Fibroblast of lung (primary cell): ENCODE results near the gene IGFBP5. TPM values are rescaled to one million over a fixed set of nuclear protein-coding genes. Genes with fewer than 3 reads are reported as not detected.

ENCODE experiments used
- DNase-seq, 2 donors: peaks; one replicate each; pipeline versions ENCODE4 v3.0.0 to v3.0.0-alpha.2; 2010; ENCODE audit warnings: low read depth in 2 of 2
- H2AFZ ChIP-seq: 2 replicates; pipeline ENCODE4 v1.5.1; 2012; ENCODE audit warnings: low read length, control low read depth, inconsistent platforms
- H3K27ac ChIP-seq: 2 replicates; pipeline ENCODE4 v1.5.1; 2011; ENCODE audit warnings: low read length, control low read depth; ENCODE audit not compliant: insufficient read depth
- H3K27me3 ChIP-seq: 2 replicates; pipeline ENCODE4 v1.5.1; 2011; ENCODE audit warnings: mild to moderate bottlenecking, low read length; ENCODE audit not compliant: control insufficient read depth, insufficient read depth
- H3K36me3 ChIP-seq: 2 replicates; pipeline ENCODE4 v1.5.1; 2011; ENCODE audit warnings: low read length; ENCODE audit not compliant: control insufficient read depth, insufficient read depth
- H3K4me1 ChIP-seq: 2 replicates; pipeline ENCODE4 v1.5.1; 2011; ENCODE audit warnings: low read length; ENCODE audit not compliant: control insufficient read depth, insufficient read depth; ENCODE audit errors: extremely low read depth
- H3K4me2 ChIP-seq: 2 replicates; pipeline ENCODE4 v1.5.1; 2011; ENCODE audit warnings: low read length, control low read depth; ENCODE audit not compliant: insufficient read depth; ENCODE audit errors: extremely low read depth
- H3K4me3 ChIP-seq, 4 experiments: fragments of 200-600 bp in 1 of 4; sonication (generic) in 1 of 4; replicated peaks in 1 of 4; 2 replicates each; pipeline ENCODE4 v1.5.1; 2011 to 2016; ENCODE audit warnings: low read length in 4 of 4, low read depth in 3 of 4, mild to moderate bottlenecking in 3 of 4, control low read depth in 2 of 4, inconsistent platforms in 1 of 4, mixed read lengths in 1 of 4; ENCODE audit not compliant: insufficient read depth in 1 of 4; ENCODE audit errors: control extremely low read depth in 1 of 4
- H3K79me2 ChIP-seq: 2 replicates; pipeline ENCODE4 v1.5.1; 2012; ENCODE audit warnings: mild to moderate bottlenecking, low read length, inconsistent platforms; ENCODE audit not compliant: control insufficient read depth, insufficient read depth
- H3K9ac ChIP-seq: 2 replicates; pipeline ENCODE4 v1.5.1; 2011; ENCODE audit warnings: mild to moderate bottlenecking, low read length, control low read depth; ENCODE audit not compliant: insufficient read depth
- H3K9me3 ChIP-seq: 2 replicates; pipeline ENCODE4 v1.5.1; 2012; ENCODE audit warnings: low read depth, low read length; ENCODE audit not compliant: control insufficient read depth, insufficient read depth
- H4K20me1 ChIP-seq: 2 replicates; pipeline ENCODE4 v1.5.1; 2011; ENCODE audit warnings: low read length; ENCODE audit not compliant: control insufficient read depth, insufficient read depth; ENCODE audit errors: extremely low read depth
- CTCF ChIP-seq, 2 donors: IDR thresholded peaks in 1 of 2; conservative IDR thresholded peaks in 1 of 2; 1 replicate in 1 of 2; 2 replicates in 1 of 2; pipeline ENCODE4 v1.5.1; 2011 to 2012; ENCODE audit warnings: low read length in 2 of 2, control low read depth in 1 of 2, inconsistent platforms in 1 of 2, low read depth in 1 of 2, mild to moderate bottlenecking in 1 of 2
- EZH2 ChIP-seq: IDR thresholded peaks from 2 replicates; pipeline ENCODE4 v1.5.1; 2012; ENCODE audit warnings: low read length, control low read depth, mild to moderate bottlenecking; ENCODE audit errors: missing control alignments
- polyA plus RNA-seq, 2 donors: library from polyadenylated mRNA; depleted of rRNA in 1 of 2; stranded (reverse) in 1 of 2; unstranded in 1 of 2; fragments of >200 nt; gene quantifications; 2 replicates each; pipeline ENCODE4 v1.2.1, GENCODE V29; 2011 to 2012; ENCODE audit warnings: missing spikeins in 1 of 2
- total RNA-seq: library from RNA; depleted of rRNA; stranded (reverse); fragments of >200 nt; gene quantifications from 2 replicates; pipeline ENCODE4 v1.2.1, GENCODE V29; 2014

IGFBP5 gene
- total and polyA plus RNA-seq, 2 donors (not counting 1 experiment from before 2014, with no cell fraction given), result 1,100 to 2,607 TPM

- H3K4me3 ChIP-seq, result no peak overlapping the region
- H2AFZ ChIP-seq, result no peak overlapping the region
- peak; percentile 45 to 84 for DNase-seq
- no peaks in the 10 kb centered on the region for H3K79me2 ChIP-seq
- H3K4me1 ChIP-seq, result no peaks in the 10 kb centered on the region
- no peak overlapping the region for H3K9ac ChIP-seq
- H3K27me3 ChIP-seq, result peaks cover 5% of the 10 kb centered on the region
- no peaks in the 10 kb centered on the region for H3K36me3 ChIP-seq
- no peaks in the 10 kb centered on the region for H4K20me1 ChIP-seq
- H3K27ac ChIP-seq, result no peak overlapping the region
- TF ChIP-seq EZH2, result no peak
- no peak for TF ChIP-seq CTCF (conservative IDR thresholded peaks at IDR 0.05 in 1 of 2, IDR thresholded peaks at IDR 0.05 in 1 of 2; ENCODE audit: low read depth in 1 of 2, low read length in 2 of 2)
- H3K4me2 ChIP-seq, result no peak overlapping the region
- no peaks in the 10 kb centered on the region for H3K9me3 ChIP-seq
These were observed 41.4 kb downstream of the IGFBP5 start for GRCh38 chr2:216653931-216654365.

GRCh38 chr2:216653093-216653799, 42.1 kb downstream of the IGFBP5 start:
- H3K4me3 ChIP-seq, result no peak overlapping the region
- DNase-seq, result no peak
- no peak overlapping the region for H2AFZ ChIP-seq
- peaks cover 5% of the 10 kb centered on the region for H3K27me3 ChIP-seq
- no peaks in the 10 kb centered on the region for H3K9me3 ChIP-seq
- H3K9ac ChIP-seq, result no peak overlapping the region
- H3K36me3 ChIP-seq, result no peaks in the 10 kb centered on the region
- H3K27ac ChIP-seq, result no peak overlapping the region
- no peak overlapping the region for H3K4me2 ChIP-seq
- H3K4me1 ChIP-seq, result no peaks in the 10 kb centered on the region
- no peak for TF ChIP-seq EZH2
- TF ChIP-seq CTCF (conservative IDR thresholded peaks at IDR 0.05 in 1 of 2, IDR thresholded peaks at IDR 0.05 in 1 of 2; ENCODE audit: low read depth in 1 of 2, low read length in 2 of 2), result no peak
- no peaks in the 10 kb centered on the region for H3K79me2 ChIP-seq
- H4K20me1 ChIP-seq, result no peaks in the 10 kb centered on the region

- no peaks in the 10 kb centered on the region for H3K79me2 ChIP-seq
- H3K4me2 ChIP-seq, result no peak overlapping the region
- no peaks in the 10 kb centered on the region for H3K36me3 ChIP-seq
- H4K20me1 ChIP-seq, result no peaks in the 10 kb centered on the region
- H2AFZ ChIP-seq, result no peak overlapping the region
- H3K27ac ChIP-seq, result no peak overlapping the region
- H3K9me3 ChIP-seq, result no peaks in the 10 kb centered on the region
- H3K4me1 ChIP-seq, result no peaks in the 10 kb centered on the region
- peak in 1 of 2 donors; percentile 41 for DNase-seq
- no peak overlapping the region for H3K4me3 ChIP-seq
- no peak overlapping the region for H3K9ac ChIP-seq
- no peak for TF ChIP-seq CTCF (conservative IDR thresholded peaks at IDR 0.05 in 1 of 2, IDR thresholded peaks at IDR 0.05 in 1 of 2; ENCODE audit: low read depth in 1 of 2, low read length in 2 of 2)
- TF ChIP-seq EZH2, result no peak
- H3K27me3 ChIP-seq, result peaks cover 5% of the 10 kb centered on the region
These were observed 42.8 kb downstream of the IGFBP5 start for GRCh38 chr2:216652566-216652965.
